ENCODE data around the gene IRF7.

IRF7 gene

DNA sequence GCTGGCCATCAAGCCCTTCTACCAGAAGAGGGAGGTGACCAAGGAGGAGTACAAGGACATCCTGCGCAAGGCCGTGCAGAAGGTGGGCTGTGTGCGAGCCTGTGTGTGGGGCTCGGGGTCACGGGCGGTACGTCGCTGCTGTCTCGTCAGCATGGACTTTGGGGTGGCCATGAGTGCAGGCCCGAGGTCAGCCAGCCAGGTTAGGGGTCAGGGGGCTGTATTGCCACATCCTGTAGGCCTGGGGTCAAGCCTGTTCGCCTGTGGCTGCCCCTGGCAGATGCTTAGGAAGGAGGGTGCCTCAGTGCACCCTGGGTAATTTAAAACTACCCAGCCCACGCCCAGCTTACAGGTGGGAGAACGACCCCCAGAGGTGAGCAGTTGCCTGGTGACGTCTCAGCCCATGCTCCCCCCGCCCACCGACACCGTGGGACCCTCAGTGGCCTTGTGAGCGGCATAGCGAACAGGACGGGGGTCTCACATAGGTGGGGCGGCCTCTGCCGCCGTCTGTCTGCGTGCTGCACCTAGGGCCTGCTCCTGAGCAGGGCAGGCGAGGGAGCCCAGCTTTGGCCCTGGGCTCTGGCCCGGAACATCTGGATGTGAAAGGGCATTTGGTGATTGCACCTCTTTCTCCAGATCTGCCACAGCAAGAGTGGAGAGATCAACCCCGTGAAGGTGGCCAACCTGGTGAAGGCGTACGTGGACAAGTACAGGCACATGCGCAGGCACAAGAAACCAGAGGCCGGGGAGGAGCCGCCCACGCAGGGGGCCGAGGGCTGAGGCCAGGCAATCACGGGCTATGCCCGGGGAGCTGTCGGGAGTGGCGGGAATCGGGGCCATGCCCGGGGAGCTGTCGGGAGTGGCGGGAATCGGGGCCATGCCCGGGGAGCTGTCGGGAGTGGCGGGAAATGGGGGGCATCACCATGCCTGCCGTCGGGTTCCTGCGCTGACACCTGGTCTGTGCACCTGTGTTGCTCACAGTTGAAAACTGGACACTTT lies 4.5 kb downstream of the IRF7 start:
- peaks cover 56% of the 10 kb centered on the region for H3K36me3 ChIP-seq (replicated peaks; ENCODE audit: low read depth, low read length)

DNA sequence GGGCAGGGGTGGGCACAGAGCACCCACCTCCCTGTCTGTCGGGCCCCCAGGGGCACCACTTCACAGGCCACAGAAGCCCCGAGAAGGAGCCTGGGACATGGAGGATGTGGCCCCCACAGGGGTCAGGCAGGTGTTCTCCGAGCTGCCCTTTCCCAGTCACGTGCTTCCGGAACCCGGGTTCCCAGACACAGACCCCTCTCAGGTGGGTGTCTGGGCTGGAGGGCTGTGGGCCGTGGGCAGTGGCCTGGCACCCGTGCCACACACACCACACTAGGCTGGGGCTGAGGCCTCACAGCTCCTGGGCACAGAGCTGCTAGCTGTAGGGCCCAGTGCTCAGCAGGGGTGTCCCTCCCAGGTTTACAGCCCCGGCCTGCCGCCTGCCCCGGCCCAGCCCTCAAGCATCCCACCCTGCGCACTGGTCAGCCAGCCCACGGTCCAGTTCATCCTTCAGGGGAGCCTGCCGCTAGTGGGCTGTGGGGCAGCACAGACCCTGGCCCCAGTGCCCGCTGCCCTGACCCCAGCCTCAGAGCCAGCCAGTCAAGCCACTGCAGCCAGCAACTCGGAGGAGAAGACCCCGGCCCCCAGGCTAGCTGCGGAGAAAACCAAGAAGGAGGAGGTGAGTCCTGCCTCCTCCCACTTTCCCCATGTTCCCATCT lies 5.5 kb downstream of the IRF7 start:
- peaks cover 20% of the 10 kb centered on the region for H4K20me1 ChIP-seq (ENCODE audit: insufficient read depth, low read length)
- H3K27ac ChIP-seq (ENCODE audit: low read length): no peak overlapping the region
- no peak overlapping the region for H3K9ac ChIP-seq (ENCODE audit: low read length)
- H2AFZ ChIP-seq (ENCODE audit: low read depth, low read length): no peak overlapping the region
- H3K4me1 ChIP-seq (ENCODE audit: low read length): peaks cover 9% of the 10 kb centered on the region
- H3K4me2 ChIP-seq (ENCODE audit: low read length): no peak overlapping the region
- H3K27me3 ChIP-seq (ENCODE audit: low read depth, low read length): no peaks in the 10 kb centered on the region
- no peaks in the 10 kb centered on the region for H3K9me3 ChIP-seq (ENCODE audit: insufficient read depth, low read length)
- H3K36me3 ChIP-seq (replicated peaks; ENCODE audit: low read depth, low read length): peaks cover 60% of the 10 kb centered on the region
- H3K79me2 ChIP-seq (ENCODE audit: low read length): peaks cover 4% of the 10 kb centered on the region; the same call in 1 of the 2 replicates
- H3K4me3 ChIP-seq (ENCODE audit: low read length): no peak overlapping the region
- TF ChIP-seq EZH2phosphoT487 (IDR thresholded peaks at IDR 0.05; ENCODE audit: low read depth): no peak
- TF ChIP-seq, protein P1, sequence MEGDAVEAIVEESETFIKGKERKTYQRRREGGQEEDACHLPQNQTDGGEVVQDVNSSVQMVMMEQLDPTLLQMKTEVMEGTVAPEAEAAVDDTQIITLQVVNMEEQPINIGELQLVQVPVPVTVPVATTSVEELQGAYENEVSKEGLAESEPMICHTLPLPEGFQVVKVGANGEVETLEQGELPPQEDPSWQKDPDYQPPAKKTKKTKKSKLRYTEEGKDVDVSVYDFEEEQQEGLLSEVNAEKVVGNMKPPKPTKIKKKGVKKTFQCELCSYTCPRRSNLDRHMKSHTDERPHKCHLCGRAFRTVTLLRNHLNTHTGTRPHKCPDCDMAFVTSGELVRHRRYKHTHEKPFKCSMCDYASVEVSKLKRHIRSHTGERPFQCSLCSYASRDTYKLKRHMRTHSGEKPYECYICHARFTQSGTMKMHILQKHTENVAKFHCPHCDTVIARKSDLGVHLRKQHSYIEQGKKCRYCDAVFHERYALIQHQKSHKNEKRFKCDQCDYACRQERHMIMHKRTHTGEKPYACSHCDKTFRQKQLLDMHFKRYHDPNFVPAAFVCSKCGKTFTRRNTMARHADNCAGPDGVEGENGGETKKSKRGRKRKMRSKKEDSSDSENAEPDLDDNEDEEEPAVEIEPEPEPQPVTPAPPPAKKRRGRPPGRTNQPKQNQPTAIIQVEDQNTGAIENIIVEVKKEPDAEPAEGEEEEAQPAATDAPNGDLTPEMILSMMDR (IDR thresholded peaks at IDR 0.05; ENCODE audit: low read depth, low read length): no peak

More for the DNA sequence above, 4.5 kb downstream of the IRF7 start:
- H3K4me3 ChIP-seq (ENCODE audit: low read length): no peak overlapping the region
- no peak overlapping the region for H3K4me2 ChIP-seq (ENCODE audit: low read length)
- no peak overlapping the region for H3K27ac ChIP-seq (ENCODE audit: low read length)
- peaks cover 5% of the 10 kb centered on the region; the same call in 1 of the 2 replicates for H3K79me2 ChIP-seq (ENCODE audit: low read length)
- no peak overlapping the region for H2AFZ ChIP-seq (ENCODE audit: low read depth, low read length)
- H3K4me1 ChIP-seq (ENCODE audit: low read length): peaks cover 12% of the 10 kb centered on the region
- peaks cover 20% of the 10 kb centered on the region for H4K20me1 ChIP-seq (ENCODE audit: insufficient read depth, low read length)
- H3K9me3 ChIP-seq (ENCODE audit: insufficient read depth, low read length): no peaks in the 10 kb centered on the region
- H3K27me3 ChIP-seq (ENCODE audit: low read depth, low read length): no peaks in the 10 kb centered on the region
- TF ChIP-seq, protein P1 (IDR thresholded peaks at IDR 0.05; ENCODE audit: low read depth, low read length): no peak
- no peak for TF ChIP-seq EZH2phosphoT487 (IDR thresholded peaks at IDR 0.05; ENCODE audit: low read depth)
- H3K9ac ChIP-seq (ENCODE audit: low read length): no peak overlapping the region

DNA sequence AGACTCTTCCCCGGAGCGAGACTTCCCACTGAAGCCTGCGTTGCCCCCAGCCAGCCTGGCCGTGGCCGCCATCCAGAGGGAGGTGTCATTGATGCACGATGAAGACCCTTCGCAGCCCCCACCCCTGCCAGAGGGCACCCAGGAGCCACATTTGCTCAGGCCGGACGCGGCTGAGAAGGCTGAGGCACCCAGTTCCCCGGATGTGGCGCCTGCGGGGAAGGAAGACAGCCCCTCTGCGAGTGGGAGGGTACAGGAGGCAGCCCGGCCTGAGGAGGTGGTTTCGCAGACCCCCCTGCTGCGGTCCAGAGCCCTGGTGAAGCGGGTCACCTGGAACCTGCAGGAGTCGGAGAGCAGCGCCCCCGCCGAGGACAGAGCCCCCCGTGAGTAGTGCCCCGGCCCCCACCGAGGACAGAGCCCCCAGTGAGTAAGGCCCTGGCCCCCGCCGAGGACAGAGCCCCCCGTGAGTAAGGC lies 6.4 kb downstream of the IRF7 start:
- H3K4me3 ChIP-seq (ENCODE audit: low read length): no peak overlapping the region
- peaks cover 20% of the 10 kb centered on the region for H4K20me1 ChIP-seq (ENCODE audit: insufficient read depth, low read length)
- no peaks in the 10 kb centered on the region for H3K27me3 ChIP-seq (ENCODE audit: low read depth, low read length)
- H3K36me3 ChIP-seq (replicated peaks; ENCODE audit: low read depth, low read length): peaks cover 66% of the 10 kb centered on the region
- H3K4me1 ChIP-seq (ENCODE audit: low read length): no peaks in the 10 kb centered on the region; the same call in 1 of the 2 replicates
- no peak overlapping the region for H2AFZ ChIP-seq (ENCODE audit: low read depth, low read length)
- no peaks in the 10 kb centered on the region for H3K9me3 ChIP-seq (ENCODE audit: insufficient read depth, low read length)
- no peak overlapping the region for H3K27ac ChIP-seq (ENCODE audit: low read length)
- H3K9ac ChIP-seq (ENCODE audit: low read length): no peak overlapping the region
- TF ChIP-seq EZH2phosphoT487 (IDR thresholded peaks at IDR 0.05; ENCODE audit: low read depth): no peak
- TF ChIP-seq, protein P1 (IDR thresholded peaks at IDR 0.05; ENCODE audit: low read depth, low read length): no peak
- no peak overlapping the region for H3K4me2 ChIP-seq (ENCODE audit: low read length)
- no peaks in the 10 kb centered on the region; the same call in 1 of the 2 replicates for H3K79me2 ChIP-seq (ENCODE audit: low read length)

DNA sequence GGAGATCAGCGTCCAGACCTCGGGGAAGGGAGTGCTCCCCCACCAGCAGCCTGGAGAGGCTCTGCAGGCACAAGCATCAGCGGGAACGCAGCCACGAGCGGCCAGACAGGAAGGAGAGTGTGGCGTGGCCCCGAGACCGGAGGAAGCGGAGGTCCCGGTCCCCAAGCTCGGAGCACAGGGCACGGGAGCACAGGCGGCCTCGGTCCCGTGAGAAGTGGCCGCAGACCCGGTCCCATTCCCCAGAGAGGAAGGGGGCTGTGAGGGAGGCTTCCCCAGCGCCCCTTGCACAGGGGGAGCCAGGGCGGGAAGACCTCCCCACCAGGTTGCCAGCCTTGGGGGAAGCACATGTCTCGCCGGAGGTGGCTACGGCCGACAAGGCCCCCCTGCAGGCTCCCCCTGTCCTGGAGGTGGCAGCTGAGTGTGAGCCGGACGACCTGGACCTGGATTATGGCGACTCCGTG lies 6.9 kb downstream of the IRF7 start:
- TF ChIP-seq EZH2phosphoT487 (IDR thresholded peaks at IDR 0.05; ENCODE audit: low read depth): no peak
- TF ChIP-seq, protein P1 (IDR thresholded peaks at IDR 0.05; ENCODE audit: low read depth, low read length): no peak
- Histone ChIP-seq H3K4me3 (ENCODE audit: low read length) (no peak overlapping the region), H3K9ac (ENCODE audit: low read length) (no peak overlapping the region), H3K27ac (ENCODE audit: low read length) (no peak overlapping the region), H3K27me3 (ENCODE audit: low read depth, low read length) (no peaks in the 10 kb centered on the region), H3K4me2 (ENCODE audit: low read length) (no peak overlapping the region), H3K9me3 (ENCODE audit: insufficient read depth, low read length) (no peaks in the 10 kb centered on the region), H2AFZ (ENCODE audit: low read depth, low read length) (no peak overlapping the region), H3K79me2 (ENCODE audit: low read length) (no peaks in the 10 kb centered on the region; the same call in 1 of the 2 replicates), H3K4me1 (ENCODE audit: low read length) (no peaks in the 10 kb centered on the region; the same call in 1 of the 2 replicates), H4K20me1 (ENCODE audit: insufficient read depth, low read length) (peaks cover 15% of the 10 kb centered on the region), H3K36me3 (replicated peaks; ENCODE audit: low read depth, low read length) (peaks cover 70% of the 10 kb centered on the region)
